DMS79 (cell line): ENCODE results near the gene ELL.
"Not testable (repeated sequence)": the region's sequence is repeated elsewhere in the genome, so short reads cannot be mapped to it uniquely, and the experiment has no call there.

Experiments
- DNase-seq: peaks from one replicate; lab custom pipeline; 2025; lab: John Stamatoyannopoulos, UW

ELL gene

DNA sequence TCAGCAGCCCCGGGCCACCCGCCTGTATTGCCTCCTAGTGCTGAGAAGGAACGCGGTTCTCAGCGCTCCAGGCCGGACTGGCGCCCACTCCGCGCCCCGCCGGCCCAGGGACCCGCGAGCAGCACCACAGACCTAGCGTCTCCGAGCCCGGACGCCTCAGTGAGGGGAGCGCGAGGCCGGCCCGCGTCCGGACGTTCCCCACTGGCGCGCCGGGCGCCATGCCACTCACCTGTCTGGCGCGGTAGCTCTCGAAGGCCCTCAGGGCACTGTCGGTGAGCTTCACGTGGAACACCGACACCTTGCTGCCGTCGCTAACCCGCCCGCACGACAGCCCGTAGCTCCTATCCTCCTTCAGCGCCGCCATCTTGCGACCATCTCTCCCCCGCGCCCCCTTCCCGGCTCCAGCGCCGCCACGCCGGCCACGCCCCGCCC is at the start of gene ELL:
Gene ELL, minus strand, starts transcription at position 379 of the 432 bp plus-strand sequence. Its CDS starts 15 bp downstream, at position 364.
- no peak for DNase-seq

DNA sequence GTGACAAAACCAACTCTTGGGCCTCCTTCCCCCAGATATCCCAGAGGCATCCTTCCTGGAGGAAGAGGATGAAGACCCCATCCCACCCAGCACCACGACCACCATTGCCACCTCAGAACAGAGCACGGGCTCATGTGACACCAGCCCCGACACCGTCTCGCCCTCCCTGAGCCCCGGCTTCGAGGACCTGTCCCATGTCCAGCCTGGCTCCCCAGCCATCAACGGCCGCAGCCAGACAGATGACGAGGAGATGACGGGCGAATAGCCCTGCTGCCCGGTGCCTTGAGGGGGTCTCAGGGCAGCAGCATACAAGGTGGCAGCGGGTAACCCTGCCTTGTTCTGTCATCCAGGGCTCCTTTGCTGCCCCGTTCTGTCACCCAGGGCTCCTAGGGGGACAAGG is 46.5 kb upstream of the ELL start:
- DNase-seq = no peak

DNA sequence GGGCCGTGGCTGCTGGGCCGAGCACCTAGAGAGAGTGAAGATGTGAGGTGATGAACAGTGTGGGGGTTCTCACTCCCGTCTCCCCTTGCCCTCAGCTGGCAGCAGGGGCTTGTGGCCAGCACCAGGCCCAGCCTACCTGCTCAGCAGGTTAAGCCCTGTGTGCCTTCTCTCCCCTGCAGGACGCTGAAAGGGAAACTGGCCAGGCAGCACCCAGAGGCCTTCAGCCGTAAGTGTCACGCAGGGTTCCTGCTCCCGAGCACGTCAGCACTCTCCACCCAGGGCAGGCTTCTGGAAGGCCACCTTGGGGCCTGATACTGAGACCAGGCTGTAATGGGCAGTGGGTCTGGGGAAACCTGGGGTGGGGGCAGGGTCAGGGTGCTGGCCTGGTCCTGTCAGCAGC is 45.1 kb upstream of the ELL start:
- no peak for DNase-seq

DNA sequence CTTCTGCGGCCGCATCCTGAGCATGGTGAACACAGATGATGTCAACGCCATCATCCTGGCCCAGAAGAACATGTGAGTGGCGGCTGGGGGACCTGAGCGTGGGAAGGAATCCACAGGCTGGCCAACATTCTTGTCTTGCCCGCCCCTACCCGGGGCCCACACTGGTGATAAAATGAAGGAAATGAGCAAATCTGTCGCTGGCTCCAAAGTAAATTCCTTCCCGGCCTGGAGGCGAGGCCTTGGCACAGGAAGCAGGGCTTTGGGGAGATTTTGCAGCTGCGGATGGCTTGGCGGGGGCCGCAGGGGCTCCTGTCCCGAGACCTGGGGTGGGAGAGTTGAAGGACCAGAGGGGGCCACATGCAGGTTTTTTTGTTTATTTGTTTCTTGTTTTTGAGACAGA is 40.2 kb upstream of the ELL start:
- no peak for DNase-seq

DNA sequence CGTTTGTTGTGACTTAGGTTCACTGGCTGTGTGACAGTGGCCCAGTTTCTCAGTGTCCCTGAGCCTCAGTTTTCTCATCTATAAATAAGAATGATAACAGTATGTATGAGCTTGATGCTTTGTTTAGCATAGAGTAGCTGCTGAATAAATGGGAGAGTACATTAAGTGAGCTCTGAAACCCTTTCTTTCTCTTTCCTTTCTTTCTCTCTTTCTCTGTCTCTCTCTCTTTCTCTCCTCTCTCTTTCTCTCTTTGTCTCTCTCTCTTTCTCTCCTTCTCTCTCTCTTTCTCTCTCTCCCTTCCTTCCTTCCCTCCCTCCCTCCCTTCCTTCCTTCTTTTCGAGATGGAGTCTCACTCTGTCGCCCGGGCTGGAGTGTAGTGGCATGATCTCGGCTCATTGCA is 37.8 kb upstream of the ELL start:
- DNase-seq = no peak

DNA sequence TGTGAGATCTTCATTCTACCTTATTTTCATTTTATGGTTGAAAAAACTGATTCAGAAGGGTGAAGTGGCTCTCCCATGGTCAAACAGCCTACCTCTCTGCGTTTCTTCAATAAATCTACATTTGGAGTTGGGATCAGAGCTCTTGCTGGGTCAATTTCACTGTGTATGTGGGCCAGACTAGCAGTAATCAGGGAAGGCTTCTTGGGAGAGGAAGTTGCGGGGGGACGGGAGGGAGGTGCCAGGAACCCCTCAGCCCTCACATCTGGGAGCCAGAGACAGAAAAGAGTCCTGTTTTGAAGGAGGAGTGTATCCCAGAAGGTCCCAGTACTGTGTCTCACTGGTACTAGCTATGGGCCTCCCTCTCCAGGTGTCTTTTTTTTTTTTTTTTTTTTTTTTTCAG is 36.7 kb upstream of the ELL start:
- DNase-seq = no peak

DNA sequence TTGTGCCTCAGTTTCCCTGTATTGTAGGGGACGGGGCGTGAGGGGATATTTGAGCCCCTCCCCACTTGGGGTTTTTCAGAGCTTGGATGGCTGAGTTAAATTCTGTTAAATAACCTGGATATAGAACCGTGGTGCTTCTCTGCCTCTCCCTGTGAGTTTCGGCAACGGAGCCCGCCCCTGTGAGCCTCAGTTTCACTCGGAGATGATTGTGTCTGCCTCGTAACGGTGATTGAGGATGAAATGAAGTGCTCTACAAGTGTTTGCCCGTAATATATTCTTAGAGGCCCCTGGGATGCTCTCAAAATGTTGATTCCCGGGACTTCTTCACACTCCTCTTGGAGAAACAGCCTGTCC is 36.3 kb upstream of the ELL start:
- no peak for DNase-seq

DNA sequence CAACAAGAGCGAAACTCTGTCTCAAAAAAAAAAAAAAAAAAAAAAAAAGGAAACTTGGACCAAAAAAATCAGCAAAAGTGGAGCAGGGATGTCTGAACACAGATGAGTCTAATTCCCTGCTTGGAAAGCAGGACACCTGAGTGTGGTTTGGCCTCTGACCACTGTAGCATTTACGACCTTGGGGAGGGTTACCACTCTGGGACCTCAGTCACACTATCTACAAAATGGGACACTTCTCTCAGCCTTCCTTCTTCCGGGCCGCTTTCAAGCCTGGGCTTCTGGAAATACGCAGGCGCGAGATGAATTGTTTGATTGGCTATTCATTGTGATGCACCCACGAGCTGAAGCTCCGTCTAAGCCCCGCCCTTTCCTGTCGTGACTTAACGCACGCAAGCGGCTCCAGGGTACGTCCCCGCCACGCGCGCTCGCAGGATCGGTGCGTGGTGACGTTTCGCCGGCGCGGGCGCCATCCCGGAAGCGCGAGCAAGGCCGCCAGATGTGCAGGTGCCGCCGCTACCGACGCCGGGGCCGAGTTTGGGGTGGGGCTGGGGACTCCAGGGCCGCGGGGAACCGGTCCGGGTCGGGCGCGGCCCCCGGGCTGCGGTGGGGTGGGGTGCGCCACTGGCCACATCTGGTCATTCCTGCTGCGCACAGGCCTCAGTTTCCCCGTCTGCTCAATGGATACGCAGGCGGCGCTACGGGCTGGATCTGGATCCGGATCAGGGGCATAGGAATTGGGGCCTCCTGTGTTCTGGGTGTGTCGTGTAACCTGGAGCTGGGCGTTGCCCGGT is 35.7 kb upstream of the ELL start, which contains the start of gene KXD1:
Gene KXD1, plus strand, starts transcription at position 460 of the 791 bp plus-strand sequence. CDS start 4,187 bp downstream, outside the sequence.
- peak; percentile 94 for DNase-seq

DNA sequence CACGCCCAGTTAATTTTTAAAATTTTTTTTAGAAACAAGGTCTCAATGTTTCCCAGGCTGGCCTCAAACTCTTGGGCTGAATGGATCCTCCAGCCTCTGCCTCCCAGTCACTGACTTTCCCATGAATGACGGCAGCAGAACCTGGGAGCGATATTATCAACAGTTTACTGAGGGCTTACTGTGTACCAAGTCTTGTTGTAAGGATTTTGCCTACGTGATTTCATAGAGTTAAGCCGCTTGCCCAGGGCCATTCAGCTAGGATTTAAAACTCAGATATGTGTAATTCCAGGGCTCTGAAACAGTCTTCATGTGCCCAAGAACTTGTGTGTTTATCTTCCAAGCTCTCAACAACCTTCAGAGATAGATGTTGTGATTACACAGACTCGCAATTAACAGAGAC is 29.8 kb upstream of the ELL start:
- no peak for DNase-seq

DNA sequence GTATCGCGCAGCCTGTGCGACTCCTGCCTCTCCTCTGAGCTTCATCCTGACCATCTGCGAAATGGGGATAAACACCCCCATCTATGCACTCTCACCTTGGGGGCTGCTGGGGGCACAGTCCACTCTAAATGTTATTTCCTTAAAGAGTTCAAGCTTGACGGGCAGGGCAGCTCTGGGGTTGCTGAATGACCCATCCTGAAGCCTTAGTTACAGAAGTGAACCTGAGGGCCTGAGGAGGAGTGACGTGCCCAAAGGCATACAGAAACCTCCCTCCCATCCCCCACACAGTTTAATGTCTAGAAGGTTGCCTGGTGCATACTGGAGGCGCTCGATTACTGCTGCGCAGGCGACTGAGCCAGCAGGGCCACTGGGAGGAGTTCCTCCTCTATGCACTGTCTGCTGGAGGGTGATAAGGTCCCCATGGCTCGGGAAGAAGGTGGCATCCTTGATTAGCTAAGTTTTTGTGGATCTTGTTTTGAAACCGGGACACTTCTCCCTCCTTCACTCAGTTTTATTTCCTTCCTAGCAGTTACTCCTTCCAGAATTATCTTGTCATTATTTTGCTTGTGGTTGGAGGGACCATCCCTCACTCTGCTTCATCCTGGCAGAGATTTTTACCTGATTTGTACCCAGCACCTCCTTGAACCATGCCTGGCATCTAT is 22.1 kb upstream of the ELL start:
- no peak for DNase-seq

DNA sequence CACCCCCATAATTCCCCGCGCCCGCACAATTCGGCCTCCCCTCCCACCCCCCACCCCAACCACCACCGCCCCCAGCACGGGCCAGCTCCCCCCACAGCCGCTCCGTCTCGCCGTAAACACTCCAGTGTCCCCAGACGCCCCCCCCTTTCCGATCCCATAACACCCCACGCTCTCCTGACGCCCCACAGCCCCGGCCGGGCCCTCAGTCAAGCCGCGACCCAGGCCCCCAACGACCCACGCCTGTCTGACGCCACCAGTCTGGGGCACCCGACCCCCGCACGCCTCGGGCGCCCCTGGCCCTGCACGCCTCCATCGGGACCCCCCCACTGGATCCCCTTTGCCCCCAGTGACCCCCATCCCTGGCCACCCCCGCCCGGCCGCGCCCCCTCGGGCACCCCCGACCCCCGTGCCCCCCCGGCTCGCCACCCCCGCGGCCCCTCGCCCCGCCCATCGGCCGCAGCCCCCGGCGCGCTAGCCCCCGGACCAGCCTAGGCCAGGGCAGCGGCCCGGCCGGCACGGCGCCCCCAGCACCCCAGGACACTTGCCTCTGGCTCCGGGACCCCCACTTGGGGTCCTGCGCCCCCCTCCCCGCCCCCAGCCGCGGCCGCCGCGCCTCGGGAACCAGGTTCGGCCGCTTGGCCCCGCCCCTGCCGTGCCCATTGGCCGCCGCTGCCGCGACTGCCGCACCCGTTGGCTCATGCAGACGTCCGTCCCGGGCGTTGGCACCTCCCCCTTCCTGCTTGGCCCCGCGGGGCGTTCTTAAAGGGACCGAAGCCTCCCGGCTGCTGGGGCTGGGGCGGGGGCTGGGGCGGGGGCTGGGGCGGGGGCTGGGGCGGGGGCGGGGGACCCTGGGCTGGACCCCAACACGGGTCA is 21.3 kb upstream of the ELL start, which contains the start of gene FKBP8:
Gene FKBP8, minus strand, starts transcription at position 633 of the 873 bp plus-strand sequence. CDS start 1,603 bp downstream, outside the sequence.
- peak; percentile 65 for DNase-seq

DNA sequence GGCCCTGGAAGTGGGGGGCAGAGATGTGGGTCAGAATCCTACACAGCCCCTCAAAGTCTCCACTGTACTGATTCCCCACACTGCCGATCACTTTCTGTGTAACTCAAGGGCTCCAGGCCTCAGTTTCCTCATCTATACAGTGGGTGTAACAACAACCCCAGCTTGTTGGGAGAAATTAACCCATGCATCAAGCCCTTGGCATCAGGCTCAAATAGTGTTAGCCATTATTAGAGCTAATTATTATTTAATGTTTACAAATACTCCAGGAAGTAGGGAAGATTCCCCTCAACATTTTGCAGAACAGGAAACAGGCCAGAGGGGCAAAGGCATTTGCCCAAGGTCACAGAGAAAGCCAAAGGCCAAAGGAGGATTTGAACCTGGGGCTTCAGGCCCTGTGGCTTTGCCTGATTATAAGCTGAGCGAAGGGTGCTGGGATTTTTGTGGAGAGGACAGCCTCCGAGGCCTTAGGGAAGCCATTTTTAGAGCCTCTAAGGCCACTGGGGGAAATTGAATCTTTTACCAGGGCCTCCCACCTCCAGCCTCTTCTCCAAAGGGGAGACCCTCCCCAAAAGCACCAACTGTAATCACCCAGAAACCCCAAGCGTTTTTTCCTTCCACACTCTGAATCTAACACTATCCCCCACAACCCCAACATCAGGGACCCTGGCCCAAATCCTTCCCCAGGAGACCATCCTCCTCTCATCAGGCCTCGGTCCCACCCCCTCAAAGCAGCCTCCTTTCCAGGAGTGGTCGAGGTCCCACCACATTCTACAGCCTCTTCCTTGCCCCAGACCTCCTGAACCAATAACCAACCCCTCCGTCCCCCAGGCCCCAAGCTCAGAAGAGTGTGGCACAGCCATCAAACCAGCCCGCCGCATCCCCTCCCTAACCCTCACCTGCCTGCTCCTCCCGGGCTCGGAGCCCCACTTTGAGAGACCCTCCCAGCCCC is 20.4 kb upstream of the ELL start:
- no peak for DNase-seq

DNA sequence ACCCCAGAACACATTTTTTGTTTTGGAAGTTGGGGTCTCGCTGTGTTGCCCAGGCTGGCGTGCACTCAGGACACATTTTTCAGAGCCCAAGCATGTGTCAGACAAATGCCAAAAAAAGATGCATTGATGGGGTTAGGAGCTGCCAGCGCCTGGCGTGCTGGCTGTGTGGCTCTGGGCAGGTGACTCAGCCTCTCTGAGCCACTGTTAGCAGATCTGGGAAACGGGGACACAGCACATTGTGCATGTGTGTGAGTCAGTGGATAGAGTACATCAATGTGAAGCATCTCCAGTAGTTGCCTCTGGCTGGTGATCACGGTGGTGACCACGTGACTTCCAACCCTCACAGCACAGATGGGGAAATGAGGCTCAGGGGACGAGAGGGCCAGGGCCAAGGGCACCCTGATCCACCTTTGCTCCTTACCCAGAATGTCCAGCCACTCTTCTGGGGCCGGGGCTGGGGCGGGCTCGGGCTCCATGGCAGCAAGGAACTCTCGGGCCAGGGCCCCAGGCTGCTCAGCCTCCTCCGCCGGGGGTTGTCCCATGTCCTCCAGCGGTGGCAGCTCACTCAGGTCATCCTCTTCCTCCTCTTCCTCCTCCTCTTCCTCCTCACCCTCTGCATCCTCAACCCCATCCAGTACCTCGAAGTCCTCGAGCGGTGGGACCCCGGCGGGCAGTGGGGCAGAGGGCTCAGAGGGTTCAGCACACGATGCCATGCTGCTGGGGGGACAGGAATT is 19.6 kb upstream of the ELL start:
- no peak for DNase-seq

DNA sequence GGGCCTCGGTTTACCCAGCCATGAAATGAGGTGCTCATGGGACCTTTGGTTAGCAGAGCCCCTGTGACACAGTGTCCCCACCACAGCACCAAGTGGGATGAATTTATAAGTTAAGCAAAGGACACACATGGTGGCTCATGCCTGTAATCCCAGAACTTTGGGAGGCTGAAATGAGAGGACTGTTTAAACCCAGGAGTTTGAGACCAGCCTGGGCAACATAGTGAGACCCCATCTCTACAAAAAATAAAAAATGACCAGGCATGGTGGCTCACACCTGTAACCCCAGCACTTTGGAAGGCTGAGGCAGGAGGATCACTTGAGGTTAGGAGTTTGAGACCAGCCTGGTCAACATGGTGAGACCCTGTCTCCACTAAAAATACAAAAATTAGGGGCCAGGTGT is 18.3 kb upstream of the ELL start:
- not testable (repeated sequence) for DNase-seq

DNA sequence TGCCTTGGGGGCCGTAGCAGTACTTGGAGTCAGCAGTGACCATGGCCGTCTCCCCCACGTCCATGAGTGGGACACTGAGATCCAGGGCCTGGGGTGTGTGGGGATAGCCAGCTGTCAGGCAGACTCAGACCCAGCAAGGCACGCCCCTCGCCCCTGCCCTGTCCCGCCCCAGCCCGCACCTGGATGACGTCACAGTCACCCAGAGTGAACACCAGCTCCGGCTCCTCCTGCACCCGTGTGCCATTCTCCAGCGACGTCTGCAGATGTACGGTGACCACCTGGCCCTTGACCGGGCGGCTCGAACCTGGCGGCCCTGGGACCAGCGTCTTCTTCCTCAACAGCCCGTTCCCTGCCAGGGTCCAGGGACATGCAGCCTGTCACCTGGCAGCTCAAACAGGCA is 17.5 kb upstream of the ELL start:
- DNase-seq = no peak

DNA sequence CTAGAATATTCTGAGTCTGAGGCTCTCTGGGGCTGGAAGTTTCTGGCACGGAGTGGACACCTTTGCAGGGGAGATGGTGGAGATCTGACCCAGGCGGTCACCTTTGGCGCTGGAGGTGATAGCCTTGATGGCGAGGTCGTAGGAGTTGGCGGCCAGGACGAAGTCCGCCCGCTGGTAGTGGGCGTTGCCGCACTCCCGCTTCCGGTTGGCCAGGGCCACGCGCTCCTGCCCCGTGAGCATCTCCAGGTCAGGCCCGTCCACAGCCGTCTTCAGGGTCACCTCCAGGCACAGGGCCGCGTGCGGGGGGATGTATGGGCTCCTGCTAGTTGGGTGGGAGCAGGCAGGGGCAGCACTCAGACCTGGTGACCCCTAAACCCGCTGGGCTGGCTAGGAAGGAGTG is 16.2 kb upstream of the ELL start:
- DNase-seq = no peak

DNA sequence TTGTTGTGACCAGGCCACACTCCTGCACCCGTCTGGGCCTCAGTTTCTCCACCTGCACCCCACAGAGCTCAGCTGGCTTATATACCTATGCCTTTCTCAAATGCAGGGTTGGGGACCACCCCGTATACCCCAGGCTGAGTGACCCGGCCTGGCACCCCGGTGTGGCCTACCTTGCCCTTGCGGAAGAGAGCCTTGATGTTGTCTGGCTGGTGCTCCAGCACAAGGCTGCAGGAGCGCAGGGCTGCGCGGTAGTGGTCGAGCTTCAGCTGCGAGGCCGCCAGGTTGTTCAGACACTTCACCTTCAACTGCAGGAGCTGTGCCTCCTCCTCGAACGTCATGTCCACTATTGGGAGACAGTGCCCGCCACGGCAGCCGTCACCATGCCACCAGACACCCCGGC is 15.6 kb upstream of the ELL start:
- no peak for DNase-seq

DNA sequence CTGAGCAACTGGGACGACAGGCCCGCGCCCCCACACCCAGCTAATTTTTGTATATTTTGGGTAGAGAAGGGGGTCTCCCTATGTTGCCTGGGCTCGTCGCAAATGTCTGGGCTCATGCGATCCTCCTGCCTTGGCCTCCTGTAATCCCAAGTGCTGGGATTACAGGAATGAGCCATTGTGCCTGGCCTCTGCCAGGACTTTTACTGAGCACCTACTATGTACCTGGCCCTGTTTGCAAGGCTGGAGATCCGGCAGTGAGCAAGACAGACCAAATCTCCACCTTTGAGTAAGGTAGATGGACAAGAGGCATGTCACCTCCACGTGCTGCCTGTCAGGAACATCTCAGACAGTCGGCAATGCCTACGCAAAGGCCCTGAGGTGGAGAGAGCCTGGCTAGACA is 14.6 kb upstream of the ELL start:
- DNase-seq = no peak

DNA sequence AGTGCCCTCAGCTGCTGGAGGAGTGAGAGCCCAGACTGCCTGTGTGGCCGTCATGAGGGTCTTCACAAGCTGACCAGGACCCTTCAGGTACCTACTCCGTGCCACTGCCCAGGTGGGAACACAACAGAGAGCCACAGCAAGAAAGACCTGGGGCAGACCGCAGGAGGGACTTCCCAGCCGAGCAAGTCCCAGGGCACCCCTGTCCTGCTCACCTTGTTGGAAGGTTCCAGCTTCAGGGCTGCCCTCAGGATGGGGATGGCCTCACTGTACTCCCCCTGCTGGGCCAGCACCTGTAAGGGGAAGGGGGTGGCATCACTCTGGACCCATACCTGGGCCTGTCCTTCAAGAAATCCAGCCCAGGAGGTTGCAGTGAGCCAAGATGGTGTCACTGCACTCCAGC is 11.2 kb upstream of the ELL start:
- no peak for DNase-seq

DNA sequence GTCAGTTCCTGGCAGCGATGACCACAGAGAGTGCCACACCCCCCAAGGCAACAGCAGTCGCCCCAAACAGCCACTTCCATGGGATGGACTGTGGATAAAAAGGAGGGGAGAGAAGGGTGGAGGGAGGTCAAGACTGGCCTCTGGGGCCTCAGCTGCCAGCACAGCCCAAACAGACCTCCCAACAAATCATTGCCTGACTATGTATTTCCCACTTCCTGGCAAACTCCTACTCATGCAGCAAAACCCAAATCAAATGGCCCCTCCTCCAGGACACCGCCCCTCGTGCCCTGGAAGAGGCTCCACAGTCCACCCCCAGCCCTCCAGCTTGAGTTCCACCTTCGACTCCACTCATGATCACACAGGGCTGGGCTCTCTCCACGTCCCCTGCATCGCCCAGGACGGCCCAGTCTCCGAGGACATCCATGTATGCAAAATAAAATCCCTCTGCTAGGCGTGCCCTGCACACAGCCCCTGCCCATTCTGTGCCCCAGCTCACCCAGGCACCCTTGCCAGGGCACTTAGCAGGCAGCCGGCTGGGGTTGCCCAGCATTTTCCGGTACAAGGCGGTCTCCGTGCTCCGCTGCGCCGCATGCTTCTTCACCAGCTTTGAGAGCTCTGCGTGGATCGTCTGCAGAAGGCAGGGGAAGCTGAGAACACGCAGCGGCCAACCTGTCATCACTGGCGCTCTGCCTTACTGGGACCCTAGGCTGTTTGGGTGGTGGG is 10.5 kb upstream of the ELL start:
- no peak for DNase-seq
